ENCODE measurements around the gene TRAF3IP1.

DNA sequence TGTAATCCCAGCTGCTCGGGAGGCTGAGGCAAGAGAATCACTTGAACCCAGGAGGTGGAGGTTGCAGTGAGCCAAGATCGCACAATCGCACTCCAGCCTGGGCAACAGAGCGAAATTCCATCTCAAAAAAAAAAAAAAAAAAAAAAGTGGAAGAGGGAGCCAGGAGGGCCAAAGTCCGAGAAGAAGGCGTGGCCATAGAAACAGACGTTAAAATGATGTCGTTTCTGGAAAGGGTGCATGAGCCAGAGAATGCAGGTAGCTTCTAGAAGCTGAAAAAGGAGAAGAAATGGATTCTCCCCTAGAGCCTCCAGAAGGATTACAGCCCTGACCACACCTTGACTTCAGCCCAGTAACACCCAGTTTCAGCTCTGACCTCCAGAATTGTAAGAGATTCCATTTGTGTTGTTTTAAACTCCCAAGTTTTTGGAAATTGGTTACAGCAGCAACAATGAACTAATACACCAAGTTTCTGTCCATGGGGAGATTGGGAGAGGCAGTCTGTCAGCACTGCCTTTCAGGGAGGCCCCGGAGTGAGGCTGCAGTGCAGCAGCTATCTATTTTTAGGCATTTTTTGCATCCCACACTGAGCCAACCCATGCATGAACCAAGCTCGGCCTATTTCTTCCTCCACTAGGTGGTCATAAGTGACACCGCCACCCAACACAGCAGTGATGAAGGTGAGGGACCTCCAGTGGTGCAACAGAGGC, 14.2 kb upstream of the TRAF3IP1 start:
- TF ChIP-seq, protein P1, sequence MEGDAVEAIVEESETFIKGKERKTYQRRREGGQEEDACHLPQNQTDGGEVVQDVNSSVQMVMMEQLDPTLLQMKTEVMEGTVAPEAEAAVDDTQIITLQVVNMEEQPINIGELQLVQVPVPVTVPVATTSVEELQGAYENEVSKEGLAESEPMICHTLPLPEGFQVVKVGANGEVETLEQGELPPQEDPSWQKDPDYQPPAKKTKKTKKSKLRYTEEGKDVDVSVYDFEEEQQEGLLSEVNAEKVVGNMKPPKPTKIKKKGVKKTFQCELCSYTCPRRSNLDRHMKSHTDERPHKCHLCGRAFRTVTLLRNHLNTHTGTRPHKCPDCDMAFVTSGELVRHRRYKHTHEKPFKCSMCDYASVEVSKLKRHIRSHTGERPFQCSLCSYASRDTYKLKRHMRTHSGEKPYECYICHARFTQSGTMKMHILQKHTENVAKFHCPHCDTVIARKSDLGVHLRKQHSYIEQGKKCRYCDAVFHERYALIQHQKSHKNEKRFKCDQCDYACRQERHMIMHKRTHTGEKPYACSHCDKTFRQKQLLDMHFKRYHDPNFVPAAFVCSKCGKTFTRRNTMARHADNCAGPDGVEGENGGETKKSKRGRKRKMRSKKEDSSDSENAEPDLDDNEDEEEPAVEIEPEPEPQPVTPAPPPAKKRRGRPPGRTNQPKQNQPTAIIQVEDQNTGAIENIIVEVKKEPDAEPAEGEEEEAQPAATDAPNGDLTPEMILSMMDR (IDR thresholded peaks at IDR 0.05 in 8 of 11, conservative IDR thresholded peaks at IDR 0.05 in 3 of 11), result no peak
- TF ChIP-seq POLR2AphosphoS5 (IDR thresholded peaks at IDR 0.05), result no peak

Data from spleen (tissue), 7 donors.